ENCODE data around the gene STN1.

STN1 gene

GRCh38 chr10:103912759-103913158, 5.2 kb downstream of the STN1 start:
- no peak for TF ChIP-seq CTCF (IDR thresholded peaks at IDR 0.05; ENCODE audit: borderline replicate concordance, insufficient read depth, low read depth, low read length)
- no peak overlapping the region for H3K4me3 ChIP-seq (ENCODE audit: low read depth, low read length)

- no peak for TF ChIP-seq CTCF (IDR thresholded peaks at IDR 0.05; ENCODE audit: borderline replicate concordance, insufficient read depth, low read depth, low read length)
- H3K4me3 ChIP-seq (ENCODE audit: low read depth, low read length): no peak overlapping the region
Measured at GRCh38 chr10:103911021-103911459, 6.9 kb downstream of the STN1 start.

GRCh38 chr10:103910442-103911012, 7.5 kb downstream of the STN1 start:
- no peak overlapping the region for H3K4me3 ChIP-seq (ENCODE audit: low read depth, low read length)
- TF ChIP-seq CTCF (IDR thresholded peaks at IDR 0.05; ENCODE audit: borderline replicate concordance, insufficient read depth, low read depth, low read length): no peak

- no peak for TF ChIP-seq CTCF (IDR thresholded peaks at IDR 0.05; ENCODE audit: borderline replicate concordance, insufficient read depth, low read depth, low read length)
Measured at GRCh38 chr10:103905441-103905840, 12.5 kb downstream of the STN1 start.

GRCh38 chr10:103901299-103901698, 16.7 kb downstream of the STN1 start:
- no peak for TF ChIP-seq CTCF (IDR thresholded peaks at IDR 0.05; ENCODE audit: borderline replicate concordance, insufficient read depth, low read depth, low read length)

More at GRCh38 chr10:103905441-103905840, 12.5 kb downstream of the STN1 start:
- no peak overlapping the region for H3K4me3 ChIP-seq (ENCODE audit: low read depth, low read length)

GRCh38 chr10:103899312-103899711, 18.7 kb downstream of the STN1 start:
- H3K4me3 ChIP-seq (ENCODE audit: low read depth, low read length): no peak overlapping the region
- no peak for TF ChIP-seq CTCF (IDR thresholded peaks at IDR 0.05; ENCODE audit: borderline replicate concordance, insufficient read depth, low read depth, low read length)

More at GRCh38 chr10:103901299-103901698, 16.7 kb downstream of the STN1 start:
- no peak overlapping the region for H3K4me3 ChIP-seq (ENCODE audit: low read depth, low read length)

GRCh38 chr10:103897241-103897774, 20.7 kb downstream of the STN1 start:
- H3K4me3 ChIP-seq (ENCODE audit: low read depth, low read length): no peak overlapping the region
- no peak for TF ChIP-seq CTCF (IDR thresholded peaks at IDR 0.05; ENCODE audit: borderline replicate concordance, insufficient read depth, low read depth, low read length)
